Dedifferentiated amniotic fluid mesenchymal stem cell (primary cell): ENCODE measurements around the gene CGNL1.

Source experiments
- DNase-seq: peaks from one replicate; pipeline ENCODE4 v3.0.0-alpha.2; 2016; ENCODE audit errors: extremely low spot score

The CGNL1 gene

DNA sequence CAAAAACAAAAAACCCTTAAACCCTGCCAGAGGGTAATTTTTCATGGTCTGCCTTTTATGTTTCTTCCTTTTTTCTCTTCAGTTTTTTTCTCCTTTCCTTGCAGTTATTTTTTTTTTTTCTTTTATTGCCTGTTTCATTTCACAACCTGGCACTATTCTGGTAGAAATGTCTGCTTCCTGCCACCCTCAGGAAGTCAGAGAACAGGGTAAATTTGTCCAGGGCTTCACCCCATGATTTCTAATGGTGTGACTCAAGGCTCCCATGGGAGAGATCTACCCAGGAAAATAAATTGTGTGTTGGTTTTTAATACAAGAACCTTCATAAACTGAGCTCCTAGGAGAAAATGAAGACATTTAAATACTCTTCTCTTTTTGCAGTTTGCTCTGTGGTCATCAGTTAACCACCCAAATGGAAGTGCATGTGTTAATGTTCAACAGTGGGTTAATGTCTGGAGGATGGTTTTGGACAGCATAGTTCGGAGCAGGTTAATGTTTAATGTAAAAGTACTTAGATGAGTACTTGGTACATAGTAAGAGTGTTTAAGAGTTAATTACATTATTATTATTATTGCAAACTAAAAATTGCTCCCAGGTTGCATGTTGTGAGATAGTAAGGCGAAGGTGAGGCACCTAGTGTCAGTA lies 45.9 kb downstream of the CGNL1 start:
- DNase-seq = no peak

DNA sequence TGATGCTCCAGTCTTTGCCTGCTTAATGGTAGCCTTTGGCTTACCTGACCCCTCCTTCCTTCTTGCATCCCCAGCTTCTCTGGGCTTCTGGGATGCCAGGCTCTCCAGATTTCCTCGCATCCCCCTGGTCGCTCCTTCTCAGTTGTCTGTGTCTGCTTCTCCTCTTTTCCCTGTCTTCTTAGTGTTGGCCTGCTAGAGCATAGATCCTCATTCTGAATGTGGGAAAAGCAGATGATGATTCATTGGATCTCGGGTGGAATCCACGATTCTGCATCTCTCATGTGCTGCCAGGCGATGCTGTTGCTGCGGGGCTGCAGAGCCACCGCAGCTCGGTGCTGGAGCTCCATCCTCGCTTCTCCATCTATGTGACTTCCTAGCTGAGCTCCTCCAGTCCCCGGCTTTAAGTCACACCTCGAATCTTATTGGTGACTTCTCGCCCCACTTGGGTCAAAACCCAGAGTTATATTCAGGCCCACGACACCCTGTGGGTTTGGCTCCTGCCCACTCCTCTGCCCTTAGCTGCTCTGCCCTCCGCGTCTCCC lies 47.4 kb downstream of the CGNL1 start:
- no peak for DNase-seq

DNA sequence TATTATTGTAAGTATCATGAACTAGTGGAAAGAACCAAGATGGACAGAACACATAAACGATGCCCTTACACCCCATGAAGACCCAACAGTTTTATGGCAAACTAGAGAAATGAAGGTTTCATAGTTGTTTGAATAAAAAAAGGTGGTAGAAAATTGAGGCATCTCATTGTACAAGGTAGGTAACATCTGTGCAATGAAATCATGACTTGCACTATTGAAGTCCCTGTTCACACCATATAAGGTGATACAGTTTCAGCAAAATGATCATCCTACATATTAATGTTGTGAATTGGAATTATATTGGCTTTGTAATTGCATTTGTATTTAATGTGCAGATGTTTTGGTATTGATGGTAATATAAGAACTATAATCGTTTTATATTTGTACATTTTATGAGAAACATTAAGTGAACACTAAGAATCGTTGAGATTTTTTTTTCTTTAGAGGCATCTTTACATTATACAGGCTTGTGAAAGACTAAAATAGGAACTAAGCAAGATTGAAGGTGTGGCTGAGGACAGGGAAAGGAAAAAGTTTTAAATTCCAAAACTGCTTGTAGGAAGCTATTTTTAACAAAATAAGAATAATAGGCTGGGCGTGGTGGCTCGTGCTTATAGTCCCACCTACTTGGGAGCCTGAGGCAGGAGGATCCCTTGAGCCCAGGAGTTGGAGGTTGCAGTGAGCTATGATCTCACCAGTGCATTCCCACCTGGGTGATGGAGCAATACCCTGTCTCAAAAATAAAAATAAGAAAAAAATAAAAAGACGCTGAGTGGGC lies 48.5 kb downstream of the CGNL1 start:
- no peak for DNase-seq

DNA sequence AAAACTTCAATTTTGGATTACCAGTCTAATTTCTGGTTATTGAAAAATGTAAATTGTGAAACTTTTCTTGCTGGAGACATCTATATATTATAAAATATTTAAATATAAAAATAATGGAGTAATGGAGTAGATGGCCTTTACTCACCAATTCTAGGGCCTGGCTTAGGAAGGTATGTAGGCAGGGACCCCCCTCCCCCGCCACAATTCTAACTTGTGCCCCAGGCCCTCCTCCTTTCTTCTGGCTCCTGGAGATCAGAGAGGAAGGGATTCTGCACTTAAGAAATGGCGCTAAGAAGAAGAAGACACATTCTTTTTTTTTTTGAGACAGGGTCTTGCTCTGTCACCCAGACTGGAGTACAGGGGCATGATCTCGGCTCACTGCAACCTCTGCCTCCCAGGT lies 49.5 kb downstream of the CGNL1 start:
- no peak for DNase-seq

DNA sequence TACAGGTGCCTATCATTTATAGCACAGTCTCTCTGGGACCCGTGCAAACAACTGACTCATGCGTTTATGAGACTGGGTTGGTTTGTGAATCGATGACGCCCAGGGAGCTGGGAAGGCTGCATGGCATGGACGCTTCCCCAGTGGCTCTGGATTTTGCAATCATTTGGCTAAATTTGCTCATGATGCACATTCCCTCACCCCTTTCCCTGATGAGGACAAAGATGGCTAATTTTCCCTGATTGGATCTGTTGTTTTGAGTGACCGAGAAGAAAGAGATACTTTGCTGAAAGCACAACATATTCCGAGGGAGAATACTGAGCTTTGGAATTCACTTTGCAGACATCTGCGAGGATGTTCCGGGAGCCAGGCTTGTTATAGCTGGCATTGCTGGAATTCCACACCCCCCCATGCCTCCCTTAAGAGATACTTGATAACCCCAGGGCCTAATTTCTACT lies 51.1 kb downstream of the CGNL1 start:
- DNase-seq = no peak

DNA sequence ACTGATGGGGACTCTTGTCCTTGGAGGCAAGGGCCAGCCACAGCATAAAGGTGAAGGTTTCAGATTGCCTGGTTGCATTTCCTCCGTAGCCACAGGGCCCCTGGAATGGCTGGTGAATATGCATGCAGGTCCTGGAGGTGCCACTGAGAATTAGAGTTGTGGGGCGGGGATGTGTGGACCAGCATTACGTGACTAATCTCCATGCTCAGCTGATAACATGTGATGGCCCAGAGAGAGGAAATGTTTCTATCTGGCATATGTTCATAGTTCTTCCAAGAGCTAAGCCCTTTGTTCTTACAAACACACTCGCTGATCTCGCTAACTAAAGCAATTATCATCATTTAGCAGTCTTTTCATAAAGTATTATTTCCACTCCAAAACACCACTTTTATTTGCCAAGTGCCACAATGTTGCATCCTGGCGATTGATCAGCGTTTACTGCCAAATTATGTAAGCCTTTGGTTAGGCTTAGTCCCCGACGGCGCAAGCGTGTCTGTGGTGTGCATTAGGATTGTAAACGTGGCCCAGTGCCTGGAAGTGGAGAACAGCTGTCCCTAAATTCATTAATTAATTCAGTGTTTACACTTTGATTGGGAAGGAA lies 55.9 kb downstream of the CGNL1 start:
- no peak for DNase-seq

DNA sequence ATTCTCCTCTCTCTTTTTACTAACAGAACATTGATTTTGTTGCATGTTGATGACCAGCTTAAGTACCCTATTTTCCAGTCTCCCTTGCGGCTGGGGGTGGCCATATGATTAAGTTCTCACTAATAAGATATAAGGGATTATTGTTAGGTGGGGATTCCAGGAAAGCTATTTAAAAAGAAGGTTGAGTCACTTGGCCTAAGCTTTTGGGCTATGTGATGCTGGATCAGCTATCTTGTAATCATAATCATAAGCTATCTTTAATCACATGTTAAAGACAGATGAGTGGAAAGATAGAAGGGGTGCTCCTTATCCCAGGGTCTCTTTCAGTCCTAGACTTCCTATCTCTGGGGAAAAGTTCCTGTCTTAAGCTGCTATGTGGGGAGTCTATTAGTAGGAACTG lies 59.9 kb downstream of the CGNL1 start:
- no peak for DNase-seq

DNA sequence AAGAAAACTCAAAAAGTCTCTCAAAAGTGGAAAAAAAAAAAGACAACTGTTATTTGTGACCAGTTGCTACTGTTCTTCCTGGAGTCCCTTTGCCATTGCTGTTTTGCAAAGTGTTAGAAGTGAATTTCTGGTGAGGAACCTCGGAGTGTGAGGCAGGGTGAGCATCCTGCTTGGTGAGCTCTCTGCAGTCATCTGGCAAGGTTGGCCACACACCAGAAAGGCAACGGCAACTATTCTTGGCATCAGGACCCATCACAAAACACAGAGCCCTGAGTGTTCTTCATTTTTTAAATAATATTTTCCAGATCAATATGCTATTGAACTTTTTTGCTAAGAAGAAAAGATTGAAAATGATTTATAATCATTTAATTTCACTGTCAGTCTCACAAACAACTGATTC lies 60.7 kb downstream of the CGNL1 start:
- DNase-seq = no peak

DNA sequence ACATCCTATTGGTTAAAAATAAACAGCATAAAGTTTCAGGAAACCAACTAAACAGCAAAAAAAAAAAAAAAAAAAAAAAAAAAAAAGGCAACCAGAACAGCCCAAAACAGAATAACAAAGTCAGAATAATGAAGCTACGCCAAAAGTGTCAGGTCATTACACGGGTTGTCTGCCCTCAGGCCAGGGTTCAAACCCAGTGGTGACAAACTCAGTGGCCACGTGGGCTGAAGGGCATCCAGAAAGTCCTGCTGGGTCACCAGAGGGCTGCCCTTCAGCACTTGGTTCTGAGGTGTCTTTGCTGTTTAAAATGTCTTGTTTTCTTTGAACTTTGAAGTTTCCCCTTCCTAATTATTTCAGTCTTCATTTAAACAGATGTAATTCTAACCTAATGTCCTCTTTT lies 61.3 kb downstream of the CGNL1 start:
- DNase-seq = no peak

DNA sequence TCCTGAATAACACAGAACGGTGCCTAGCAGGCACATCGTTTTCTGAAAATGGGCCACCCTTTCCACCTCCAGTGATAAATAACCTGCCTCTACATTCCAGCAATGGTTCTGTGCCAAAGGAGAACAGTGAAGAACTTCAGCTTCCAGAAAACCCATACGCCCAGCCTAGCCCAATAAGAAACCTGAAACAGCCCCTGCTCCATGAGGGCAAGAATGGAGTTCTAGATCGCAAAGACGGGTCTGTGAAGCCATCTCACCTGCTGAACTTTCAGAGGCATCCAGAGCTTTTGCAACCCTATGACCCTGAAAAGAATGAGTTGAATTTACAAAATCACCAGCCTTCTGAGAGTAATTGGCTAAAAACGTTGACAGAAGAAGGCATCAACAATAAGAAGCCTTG lies 61.9 kb downstream of the CGNL1 start:
- no peak for DNase-seq

DNA sequence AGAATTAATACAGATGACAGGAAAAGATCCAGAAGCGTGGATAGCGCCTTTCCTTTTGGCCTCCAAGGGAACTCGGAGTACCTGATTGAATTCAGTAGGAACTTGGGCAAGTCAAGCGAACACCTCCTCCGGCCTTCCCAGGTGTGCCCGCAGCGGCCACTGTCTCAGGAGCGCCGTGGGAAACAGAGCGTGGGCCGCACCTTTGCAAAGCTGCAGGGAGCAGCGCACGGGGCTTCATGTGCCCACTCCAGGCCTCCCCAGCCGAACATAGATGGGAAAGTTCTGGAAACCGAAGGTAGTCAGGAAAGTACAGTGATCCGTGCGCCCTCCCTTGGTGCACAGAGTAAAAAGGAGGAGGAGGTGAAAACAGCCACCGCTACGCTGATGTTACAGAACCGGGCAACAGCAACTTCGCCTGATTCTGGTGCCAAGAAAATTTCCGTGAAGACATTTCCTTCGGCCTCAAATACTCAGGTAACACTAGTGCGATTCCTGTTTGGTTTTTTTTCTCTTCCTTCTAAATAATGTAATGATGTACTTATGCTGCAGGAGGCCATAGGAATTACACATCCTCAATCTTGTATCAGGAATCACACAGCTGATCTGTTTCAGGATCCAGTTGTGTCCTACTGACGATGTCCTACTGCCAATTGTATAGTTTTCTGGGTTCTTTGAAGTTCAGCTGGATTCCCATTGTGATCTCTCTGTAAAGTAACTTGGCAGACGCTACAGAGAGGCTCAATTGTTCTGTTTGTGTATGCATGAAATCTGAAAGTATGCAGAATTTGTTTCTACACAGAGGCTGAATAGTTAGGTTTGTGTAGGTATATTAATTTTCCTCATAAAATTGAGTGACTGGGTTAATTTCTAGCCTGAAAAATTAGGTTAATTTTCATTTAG lies 63.1 kb downstream of the CGNL1 start:
- DNase-seq = no peak

DNA sequence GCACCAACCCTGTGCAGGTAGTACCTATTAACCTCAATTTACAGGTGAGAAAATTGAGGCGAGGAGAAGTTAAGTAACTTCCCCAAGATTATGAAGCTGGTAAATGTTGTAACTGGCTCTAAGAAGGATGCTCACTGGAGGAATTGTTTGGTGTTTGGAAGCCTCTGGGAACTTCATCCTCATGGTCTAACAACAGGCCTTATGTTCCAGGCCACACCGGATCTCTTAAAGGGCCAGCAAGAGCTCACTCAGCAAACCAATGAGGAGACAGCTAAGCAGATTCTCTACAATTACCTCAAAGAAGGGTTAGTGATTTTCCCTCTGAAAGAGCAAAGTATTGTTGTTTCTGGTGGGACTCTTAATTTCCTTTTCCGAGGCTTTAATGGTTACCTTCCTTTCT lies 63.9 kb downstream of the CGNL1 start:
- DNase-seq = no peak

DNA sequence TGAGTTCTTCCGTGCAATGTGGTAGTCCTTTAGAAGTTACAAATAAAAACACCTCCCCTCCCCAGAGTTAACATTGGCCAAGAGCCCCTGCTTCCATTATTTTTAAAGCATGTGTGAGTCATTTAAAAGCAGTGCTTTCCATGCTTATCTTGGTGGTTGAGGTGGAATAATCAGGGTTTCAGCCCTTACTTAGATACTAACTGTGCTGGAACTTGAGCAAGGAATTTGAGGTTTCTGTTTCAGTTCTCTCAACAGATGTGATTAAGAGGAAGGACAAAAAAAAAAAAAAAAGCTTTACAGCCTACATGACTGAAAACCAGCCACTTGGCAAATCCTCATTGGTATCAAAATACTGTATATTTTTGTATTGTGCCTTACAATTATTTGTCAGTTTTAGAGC lies 64.5 kb downstream of the CGNL1 start:
- DNase-seq = peak; percentile 69

DNA sequence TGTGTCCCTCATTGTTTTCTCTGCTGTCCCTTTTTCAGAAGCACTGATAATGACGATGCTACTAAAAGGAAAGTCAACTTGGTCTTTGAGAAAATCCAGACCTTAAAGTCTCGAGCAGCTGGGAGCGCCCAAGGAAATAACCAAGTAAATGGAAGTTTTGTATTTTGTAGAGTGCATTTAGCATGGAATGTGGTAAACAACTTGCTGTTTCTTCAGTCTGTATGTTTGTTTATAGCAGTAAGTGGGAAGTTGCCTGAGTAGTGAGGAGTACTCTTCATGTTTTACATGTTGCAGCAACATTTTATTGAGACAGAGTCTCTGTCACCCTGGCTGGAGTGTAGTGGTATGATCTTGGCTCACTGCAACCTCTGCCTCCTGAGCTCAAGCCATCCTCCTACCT lies 66.0 kb downstream of the CGNL1 start:
- no peak for DNase-seq

DNA sequence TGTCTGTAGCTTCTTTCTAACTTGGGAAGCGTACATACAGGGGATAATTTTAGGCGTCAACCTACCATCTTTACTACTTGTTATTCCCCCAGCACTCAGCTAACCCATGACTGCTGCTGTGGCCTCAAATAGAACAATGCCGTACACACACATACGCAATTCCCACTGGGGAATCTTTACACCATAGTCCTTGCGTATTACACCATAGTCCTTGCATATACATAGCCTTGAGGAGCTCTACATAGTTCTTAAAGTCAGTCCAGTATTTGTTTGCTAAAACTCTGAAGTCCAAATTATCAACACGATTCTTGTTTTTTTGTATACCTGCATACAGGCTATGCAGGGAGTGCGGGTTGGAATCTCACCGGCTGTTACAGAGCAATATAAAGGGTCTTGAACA lies 67.2 kb downstream of the CGNL1 start:
- no peak for DNase-seq

DNA sequence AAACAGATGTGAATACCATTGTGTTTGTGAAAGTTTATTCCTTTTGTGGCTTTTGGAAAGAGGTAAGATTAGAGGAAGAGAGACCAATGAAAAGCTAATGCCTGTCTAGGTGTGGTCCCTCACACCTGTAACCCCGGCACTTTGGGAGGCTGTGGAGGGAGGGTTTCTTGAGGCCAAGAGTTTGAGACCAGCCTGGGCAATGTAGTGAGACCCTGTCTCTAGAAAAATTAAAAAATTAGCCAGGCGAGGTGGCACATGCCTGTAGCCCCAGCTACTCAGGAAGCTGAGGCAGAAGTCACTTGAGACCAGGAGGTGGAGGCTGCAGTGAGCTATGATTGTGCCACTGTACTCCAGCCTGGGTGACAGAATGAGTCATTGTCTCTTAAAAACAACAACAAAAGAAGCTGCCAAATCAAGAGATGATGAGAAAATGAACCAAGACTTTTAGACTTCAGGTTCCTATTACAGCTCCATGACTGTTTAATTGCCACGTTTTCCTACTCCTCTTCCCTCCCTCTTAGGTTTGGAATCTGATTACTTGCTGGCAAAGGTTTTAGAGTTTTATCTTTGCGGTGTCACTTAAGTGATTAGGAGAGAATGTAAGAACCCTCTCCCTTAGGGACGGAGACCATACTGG lies 68.7 kb downstream of the CGNL1 start:
- DNase-seq = no peak

DNA sequence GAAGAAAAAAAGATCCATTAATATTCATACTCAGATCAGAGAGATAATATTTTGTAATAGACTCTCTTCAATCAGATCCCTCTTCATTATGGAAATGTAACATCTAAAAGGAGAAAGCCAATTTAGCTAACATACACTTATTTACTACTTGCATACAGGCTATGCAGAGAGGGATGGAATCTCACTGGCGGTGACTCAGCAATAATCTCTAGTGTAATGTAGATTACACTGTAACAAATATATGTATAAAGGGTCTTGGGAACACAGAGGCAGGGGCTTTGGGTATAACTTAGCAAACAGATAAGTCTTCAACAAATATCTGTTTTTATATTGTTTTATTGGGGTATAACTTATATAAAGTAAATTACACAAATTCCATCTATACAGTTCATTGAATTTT lies 69.6 kb downstream of the CGNL1 start:
- DNase-seq = no peak

DNA sequence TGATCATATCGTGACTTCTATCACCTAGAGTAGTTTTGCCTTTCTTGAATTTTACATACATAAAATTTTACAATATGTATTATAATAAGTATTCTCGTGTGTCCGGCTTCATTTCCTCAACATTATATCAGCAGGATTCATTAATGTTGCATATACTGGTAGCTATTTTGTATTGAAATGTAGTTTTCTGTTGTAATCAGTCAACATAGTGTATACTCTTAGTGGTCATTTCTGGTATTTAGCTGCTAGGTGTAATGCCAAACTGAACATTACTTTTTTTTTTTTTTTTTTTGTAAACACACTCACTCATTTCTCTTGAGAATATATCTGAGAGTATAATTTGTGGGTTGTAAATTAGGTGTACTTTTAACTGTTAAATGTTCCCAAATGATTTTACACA lies 70.1 kb downstream of the CGNL1 start:
- no peak for DNase-seq

DNA sequence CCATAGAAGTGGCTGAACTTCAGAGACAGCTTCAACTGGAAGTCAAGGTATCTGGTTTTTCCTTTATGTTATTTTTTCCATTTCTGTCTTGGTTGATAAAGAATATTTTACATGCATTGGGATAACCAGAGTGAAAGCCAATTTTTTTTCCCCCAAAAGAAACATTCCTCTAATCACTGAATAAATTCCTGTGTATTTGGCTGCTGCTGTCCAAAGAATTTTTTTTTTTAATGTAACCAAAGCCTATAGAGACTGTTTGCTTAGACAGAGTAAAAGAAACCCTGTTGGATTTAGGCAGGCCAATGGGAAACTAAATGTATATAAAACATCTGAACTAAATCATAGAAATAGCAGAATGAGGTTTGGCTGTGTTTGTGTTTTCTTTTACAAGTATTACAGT lies 75.2 kb downstream of the CGNL1 start:
- no peak for DNase-seq

DNA sequence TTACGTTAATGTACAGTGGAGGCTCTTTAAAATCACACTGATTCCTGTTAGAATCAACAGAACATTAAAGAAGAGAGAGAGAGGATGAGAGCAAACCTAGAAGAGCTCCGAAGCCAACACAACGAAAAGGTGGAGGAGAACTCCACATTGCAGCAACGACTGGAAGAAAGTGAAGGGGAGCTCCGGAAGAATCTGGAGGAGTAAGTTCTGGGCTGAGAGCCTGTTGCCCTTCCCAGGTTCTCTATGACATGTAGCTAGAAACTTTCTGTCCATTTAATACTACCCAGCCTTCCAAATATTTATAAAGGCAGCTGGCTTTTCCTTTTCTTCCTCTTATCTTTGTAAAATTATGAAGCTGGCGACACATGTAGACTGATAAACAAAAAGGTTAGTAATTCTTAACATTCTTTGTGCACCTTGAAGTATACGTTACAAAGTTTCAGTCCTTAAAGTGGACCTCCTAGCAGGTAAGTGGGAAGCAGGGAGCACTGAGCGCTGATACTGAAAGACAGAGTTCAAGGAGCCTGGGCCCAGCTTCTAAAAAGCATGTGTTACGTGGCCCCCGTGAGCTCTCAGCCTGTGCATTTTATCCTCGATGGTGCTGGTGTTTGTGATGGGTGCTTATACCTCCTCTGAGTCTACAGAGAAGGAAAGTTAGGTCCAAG lies 75.9 kb downstream of the CGNL1 start:
- DNase-seq = no peak

DNA sequence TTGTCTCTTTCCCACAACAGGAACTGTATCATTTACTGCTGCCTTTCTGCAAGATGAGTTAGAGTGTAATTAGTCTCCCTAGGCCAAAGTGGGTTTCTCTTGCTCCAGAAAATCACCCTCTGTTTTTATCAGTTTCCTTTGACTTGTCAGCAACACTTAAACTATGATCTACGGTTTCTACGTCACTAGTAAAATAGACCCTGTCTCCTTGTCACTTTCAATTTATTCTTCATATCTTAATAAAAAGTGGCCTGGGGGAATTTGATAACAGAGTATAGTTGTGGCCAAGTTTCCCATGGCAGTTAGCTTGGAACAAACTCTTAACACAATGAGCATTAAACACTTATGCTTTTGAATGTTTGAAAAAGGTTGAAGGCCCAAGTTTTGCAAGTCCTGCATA lies 79.6 kb downstream of the CGNL1 start:
- no peak for DNase-seq
